Caco-2 (cell line): ENCODE data around the gene PEX5. TPM values are rescaled to one million over a fixed set of nuclear protein-coding genes. Genes with fewer than 3 reads are reported as not detected.

Experiments
- BruUV-seq: library from RNA; stranded (reverse); fragments of 400-500 nt; replicated peaks from 2 replicates; lab custom pipeline; 2021; lab: Mats Ljungman, UMichigan
- CTCF ChIA-PET: fragments of 300-600 bp; sonication (Branson Sonifier 250); formaldehyde crosslinking; loops from one replicate; lab custom pipeline; 2022; ENCODE audit warnings: antibody characterized with exemption; lab: Charles Lee
- POLR2A ChIA-PET: fragments of 300-600 bp; sonication (Branson Sonifier 250); formaldehyde crosslinking; loops from one replicate; lab custom pipeline; 2022; ENCODE audit warnings: antibody characterized with exemption; lab: Charles Lee
- DNase-seq, 2 experiments: peaks; one replicate each; pipeline versions ENCODE4 v3.0.0 to v3.0.0-alpha.2; 2020 to 2022
- H3K27me3 ChIP-seq: replicated peaks from 2 replicates; pipeline ENCODE4 v1.6.0; 2011; ENCODE audit warnings: low read length; ENCODE audit not compliant: control insufficient read depth, insufficient read depth
- H3K36me3 ChIP-seq: 2 replicates; pipeline ENCODE4 v1.5.1; 2011; ENCODE audit warnings: low read length; ENCODE audit not compliant: control insufficient read depth, insufficient read depth
- H3K4me1 ChIP-seq: fragments of 250-450 bp; sonication (Bioruptor Pico); 2 replicates; pipeline ENCODE4 v1.5.1; 2020; ENCODE audit warnings: mild to moderate bottlenecking
- H3K4me3 ChIP-seq: 2 replicates; pipeline ENCODE4 v1.5.1; 2011; ENCODE audit warnings: low read depth, mild to moderate bottlenecking, control low read depth, low read length
- H3K9me3 ChIP-seq: fragments of 250-450 bp; sonication (Bioruptor Pico); 2 replicates; pipeline ENCODE4 v1.5.1; 2020; ENCODE audit warnings: mild to moderate bottlenecking, moderate library complexity
- H3K27ac Mint-ChIP-seq: one replicate; pipeline ENCODE4 v1.8.0; 2022; ENCODE audit warnings: mixed read lengths; ENCODE audit not compliant: unreplicated experiment
- H3K27me3 Mint-ChIP-seq: one replicate; pipeline ENCODE4 v1.8.0; 2022; ENCODE audit warnings: mixed read lengths; ENCODE audit not compliant: insufficient read depth, unreplicated experiment
- H3K36me3 Mint-ChIP-seq: one replicate; pipeline ENCODE4 v1.8.0; 2022; ENCODE audit warnings: mild to moderate bottlenecking, mixed read lengths; ENCODE audit not compliant: insufficient read depth, unreplicated experiment
- H3K4me1 Mint-ChIP-seq: one replicate; pipeline ENCODE4 v1.8.0; 2022; ENCODE audit warnings: low read depth, mixed read lengths; ENCODE audit not compliant: unreplicated experiment
- H3K4me3 Mint-ChIP-seq: one replicate; pipeline ENCODE4 v1.8.0; 2022; ENCODE audit warnings: mild to moderate bottlenecking, moderate library complexity, mixed read lengths; ENCODE audit not compliant: unreplicated experiment
- H3K9me3 Mint-ChIP-seq: one replicate; pipeline ENCODE4 v1.8.0; 2022; ENCODE audit warnings: mixed read lengths; ENCODE audit not compliant: unreplicated experiment
- CTCF ChIP-seq, 2 experiments: fragments of 200-600 bp in 1 of 2; IDR thresholded peaks; 1 replicate in 1 of 2; 2 replicates in 1 of 2; pipeline versions ENCODE4 v1.5.1 to v1.8.0; 2011 to 2022; ENCODE audit warnings: antibody characterized with exemption in 1 of 2, control low read depth in 1 of 2, inconsistent platforms in 1 of 2, low read depth in 1 of 2, low read length in 1 of 2, mild to moderate bottlenecking in 1 of 2, moderate library complexity in 1 of 2; ENCODE audit not compliant: insufficient read depth in 1 of 2, severe bottlenecking in 1 of 2, unreplicated experiment in 1 of 2
- intact Hi-C: fragments of 100-400 bp; cut with micrococcal nuclease; formaldehyde crosslinking; loops from one replicate; pipeline ENCODE4 v1.10.0; 2022; ENCODE audit not compliant: unreplicated experiment
- total RNA-seq: library from RNA; stranded (reverse); gene quantifications from 2 replicates; pipeline ENCODE4 v1.2.3, GENCODE V29; 2022

The PEX5 gene
- total RNA-seq, 1 experiment from 2014 or later, result 74.5 TPM

GRCh38 chr12:7146228-7146627 is 43.3 kb upstream of the PEX5 start:
- no peak for TF ChIP-seq CTCF (IDR thresholded peaks at IDR 0.05; ENCODE audit: insufficient read depth in 1 of 2, low read depth in 1 of 2, low read length in 1 of 2, severe bottlenecking in 1 of 2, unreplicated experiment in 1 of 2)
- Mint-ChIP-seq H3K36me3 (peaks cover 17% of the 10 kb centered on the region), H3K9me3 (no peaks in the 10 kb centered on the region), H3K27ac (no peak overlapping the region), H3K4me3 (no peak overlapping the region), H3K27me3 (no peaks in the 10 kb centered on the region), H3K4me1 (no peaks in the 10 kb centered on the region)
- no peak for DNase-seq
- ChIA-PET CTCF (interaction anchor here (0.6 to 0.9 kb wide), 2 partner anchors 9 to 13 kb away, joined by 3 read pairs; no protein-coding TSS in a partner anchor), POLR2A (interaction anchor here (0.6 to 0.7 kb wide), 2 partner anchors 17 to 59 kb away, joined by 3 to 5 read pairs; no protein-coding TSS in a partner anchor)
- Histone ChIP-seq H3K9me3 (no peaks in the 10 kb centered on the region), H3K36me3 (no peaks in the 10 kb centered on the region; the same call in 1 of the 2 replicates), H3K4me3 (no peak overlapping the region), H3K27me3 (no peaks in the 10 kb centered on the region), H3K4me1 (no peaks in the 10 kb centered on the region)
- intact Hi-C loops, result no loop called here
- BruUV-seq, result no TSS peak

- no peak for DNase-seq
- CTCF ChIA-PET, result interaction anchor here (0.6 to 0.9 kb wide), 3 partner anchors 10 to 42 kb away, joined by 3 to 4 read pairs (median 3); no protein-coding TSS in a partner anchor
Observed at GRCh38 chr12:7146906-7147305, 42.6 kb upstream of the PEX5 start.

GRCh38 chr12:7150356-7150755 is 39.1 kb upstream of the PEX5 start:
- H3K4me3 ChIP-seq, result no peak overlapping the region
- Mint-ChIP-seq H3K4me3 (no peak overlapping the region), H3K36me3 (peaks cover 17% of the 10 kb centered on the region), H3K27ac (no peak overlapping the region), H3K9me3 (no peaks in the 10 kb centered on the region), H3K4me1 (no peaks in the 10 kb centered on the region), H3K27me3 (no peaks in the 10 kb centered on the region)
- TF ChIP-seq CTCF (IDR thresholded peaks at IDR 0.05; ENCODE audit: insufficient read depth in 1 of 2, low read depth in 1 of 2, low read length in 1 of 2, severe bottlenecking in 1 of 2, unreplicated experiment in 1 of 2), result no peak
- H3K4me1 ChIP-seq, result no peaks in the 10 kb centered on the region
- no peaks in the 10 kb centered on the region for H3K9me3 ChIP-seq
- ChIA-PET CTCF (no interaction called here), POLR2A (interaction anchor here (0.7 kb wide), 1 partner anchor 492 kb away, joined by 4 read pairs; no protein-coding TSS in a partner anchor)
- H3K36me3 ChIP-seq, result peaks cover 2% of the 10 kb centered on the region; the same call in 1 of the 2 replicates
- H3K27me3 ChIP-seq, result no peaks in the 10 kb centered on the region
- no TSS peak for BruUV-seq
- intact Hi-C loops, result no loop called here
- no peak for DNase-seq

More at GRCh38 chr12:7146906-7147305, 42.6 kb upstream of the PEX5 start:
- H3K4me1 Mint-ChIP-seq, result no peaks in the 10 kb centered on the region
- no peak overlapping the region for H3K27ac Mint-ChIP-seq
- peaks cover 17% of the 10 kb centered on the region for H3K36me3 Mint-ChIP-seq
- Histone ChIP-seq H3K27me3 (no peaks in the 10 kb centered on the region), H3K9me3 (no peaks in the 10 kb centered on the region), H3K4me3 (no peak overlapping the region), H3K4me1 (no peaks in the 10 kb centered on the region), H3K36me3 (no peaks in the 10 kb centered on the region; the same call in 1 of the 2 replicates)
- H3K27me3 Mint-ChIP-seq, result no peaks in the 10 kb centered on the region
- no peaks in the 10 kb centered on the region for H3K9me3 Mint-ChIP-seq
- no TSS peak for BruUV-seq
- intact Hi-C loops, result no loop called here
- POLR2A ChIA-PET, result interaction anchor here (0.6 kb wide), 1 partner anchor 16 kb away, joined by 3 read pairs; no protein-coding TSS in a partner anchor
- H3K4me3 Mint-ChIP-seq, result no peak overlapping the region
- no peak for TF ChIP-seq CTCF (IDR thresholded peaks at IDR 0.05; ENCODE audit: insufficient read depth in 1 of 2, low read depth in 1 of 2, low read length in 1 of 2, severe bottlenecking in 1 of 2, unreplicated experiment in 1 of 2)
